OCI-LY1 (cell line): ENCODE results near the gene DPM2.

Source experiments
- EZH2 ChIP-seq: fragments of 200-600 bp; sonication (generic), shearing (Covaris generic); IDR thresholded peaks from 2 replicates; pipeline ENCODE4 v1.8.0; 2017; ENCODE audit warnings: borderline replicate concordance, mixed run types, mild to moderate bottlenecking, antibody characterized with exemption, low read length, moderate library complexity, mixed read lengths
- TF ChIP-seq, protein P1 (sequence below): fragments of 200-600 bp; sonication (generic), shearing (Covaris generic); IDR thresholded peaks from 2 replicates; pipeline ENCODE4 v1.5.1; 2017; ENCODE audit warnings: mild to moderate bottlenecking, antibody characterized with exemption, low read length, moderate library complexity, mixed read lengths

DNA sequence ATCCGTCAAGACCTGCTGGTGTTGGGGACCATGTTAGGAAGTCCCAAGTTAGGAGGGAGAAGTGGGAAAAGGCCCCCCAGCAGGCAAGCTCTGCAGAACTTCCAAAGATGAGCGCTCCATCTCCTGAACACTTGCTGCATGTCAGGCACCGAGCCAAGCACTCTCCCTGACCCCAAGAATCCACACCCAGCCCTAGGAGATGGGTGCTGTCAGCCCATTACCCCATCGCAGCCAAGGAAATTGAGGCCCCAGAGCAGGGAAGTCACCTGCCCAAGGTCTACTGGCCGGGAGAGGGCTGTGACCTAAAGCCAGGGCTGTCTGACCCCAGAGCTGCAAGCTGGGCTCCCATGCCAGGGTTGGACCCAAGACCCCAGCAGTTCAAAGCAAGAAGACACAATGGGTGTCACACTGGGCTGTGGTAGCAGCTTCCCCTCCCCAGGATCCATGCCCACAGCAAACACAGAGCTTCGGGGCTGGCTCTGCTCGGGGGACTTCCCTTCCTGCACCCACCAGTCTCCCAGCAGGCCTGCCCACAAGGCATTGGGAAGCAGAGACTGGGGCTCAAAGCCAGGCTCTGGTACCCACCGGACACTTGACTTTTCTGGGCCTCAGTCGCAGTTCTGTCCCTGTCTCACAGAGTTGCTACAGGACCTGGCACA is 29.6 kb upstream of the DPM2 start:
- TF ChIP-seq, protein P1, sequence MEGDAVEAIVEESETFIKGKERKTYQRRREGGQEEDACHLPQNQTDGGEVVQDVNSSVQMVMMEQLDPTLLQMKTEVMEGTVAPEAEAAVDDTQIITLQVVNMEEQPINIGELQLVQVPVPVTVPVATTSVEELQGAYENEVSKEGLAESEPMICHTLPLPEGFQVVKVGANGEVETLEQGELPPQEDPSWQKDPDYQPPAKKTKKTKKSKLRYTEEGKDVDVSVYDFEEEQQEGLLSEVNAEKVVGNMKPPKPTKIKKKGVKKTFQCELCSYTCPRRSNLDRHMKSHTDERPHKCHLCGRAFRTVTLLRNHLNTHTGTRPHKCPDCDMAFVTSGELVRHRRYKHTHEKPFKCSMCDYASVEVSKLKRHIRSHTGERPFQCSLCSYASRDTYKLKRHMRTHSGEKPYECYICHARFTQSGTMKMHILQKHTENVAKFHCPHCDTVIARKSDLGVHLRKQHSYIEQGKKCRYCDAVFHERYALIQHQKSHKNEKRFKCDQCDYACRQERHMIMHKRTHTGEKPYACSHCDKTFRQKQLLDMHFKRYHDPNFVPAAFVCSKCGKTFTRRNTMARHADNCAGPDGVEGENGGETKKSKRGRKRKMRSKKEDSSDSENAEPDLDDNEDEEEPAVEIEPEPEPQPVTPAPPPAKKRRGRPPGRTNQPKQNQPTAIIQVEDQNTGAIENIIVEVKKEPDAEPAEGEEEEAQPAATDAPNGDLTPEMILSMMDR, result no peak
- TF ChIP-seq EZH2, result no peak
